ENCODE results near the gene ST8SIA4. TPM values are rescaled to one million over a fixed set of nuclear protein-coding genes. Genes with fewer than 3 reads are reported as not detected.

Gene ST8SIA4
- total and polyA plus RNA-seq, 7 donors: 0.27 to 2.5 (median 0.77) TPM

DNA sequence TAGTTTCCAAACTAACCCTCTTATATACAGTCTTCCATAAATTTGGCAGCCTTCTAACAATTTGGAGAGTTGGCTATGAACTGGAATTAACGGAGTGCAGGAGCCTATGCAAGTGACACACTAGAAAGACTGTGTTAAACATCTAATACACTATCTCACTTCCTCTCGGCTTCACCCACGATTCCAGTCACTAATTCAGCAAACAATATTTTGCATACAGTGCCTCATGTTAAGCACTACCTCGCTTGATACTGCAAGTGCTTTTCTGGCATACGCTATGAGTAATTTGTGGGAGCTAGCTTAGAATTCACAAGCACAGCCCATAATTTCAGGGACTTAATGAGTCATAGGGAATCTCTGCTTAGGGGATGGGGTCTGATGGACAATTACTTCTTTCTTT, 102.5 kb downstream of the ST8SIA4 start:
- Histone ChIP-seq H3K27me3 (ENCODE audit: insufficient read depth in 3 of 3, low read length in 2 of 3) (no peaks in the 10 kb centered on the region), H3K9me3 (no peaks in the 10 kb centered on the region), H3K4me3 (no peak overlapping the region), H3K27ac (no peak overlapping the region), H3K36me3 (ENCODE audit: insufficient read depth in 1 of 2, low read depth in 1 of 2) (no peaks in the 10 kb centered on the region), H3K4me1 (no peaks in the 10 kb centered on the region)
- 89 to 90% (median 90%) methylated on average over 5 of the region's 5 CpGs for WGBS, 3 donors
- no peak for ATAC-seq
- DNase-seq: no peak
- TF ChIP-seq, protein P1, sequence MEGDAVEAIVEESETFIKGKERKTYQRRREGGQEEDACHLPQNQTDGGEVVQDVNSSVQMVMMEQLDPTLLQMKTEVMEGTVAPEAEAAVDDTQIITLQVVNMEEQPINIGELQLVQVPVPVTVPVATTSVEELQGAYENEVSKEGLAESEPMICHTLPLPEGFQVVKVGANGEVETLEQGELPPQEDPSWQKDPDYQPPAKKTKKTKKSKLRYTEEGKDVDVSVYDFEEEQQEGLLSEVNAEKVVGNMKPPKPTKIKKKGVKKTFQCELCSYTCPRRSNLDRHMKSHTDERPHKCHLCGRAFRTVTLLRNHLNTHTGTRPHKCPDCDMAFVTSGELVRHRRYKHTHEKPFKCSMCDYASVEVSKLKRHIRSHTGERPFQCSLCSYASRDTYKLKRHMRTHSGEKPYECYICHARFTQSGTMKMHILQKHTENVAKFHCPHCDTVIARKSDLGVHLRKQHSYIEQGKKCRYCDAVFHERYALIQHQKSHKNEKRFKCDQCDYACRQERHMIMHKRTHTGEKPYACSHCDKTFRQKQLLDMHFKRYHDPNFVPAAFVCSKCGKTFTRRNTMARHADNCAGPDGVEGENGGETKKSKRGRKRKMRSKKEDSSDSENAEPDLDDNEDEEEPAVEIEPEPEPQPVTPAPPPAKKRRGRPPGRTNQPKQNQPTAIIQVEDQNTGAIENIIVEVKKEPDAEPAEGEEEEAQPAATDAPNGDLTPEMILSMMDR (IDR thresholded peaks at IDR 0.05): no peak
- intact Hi-C loops (cut with DNase I): no loop called here

DNA sequence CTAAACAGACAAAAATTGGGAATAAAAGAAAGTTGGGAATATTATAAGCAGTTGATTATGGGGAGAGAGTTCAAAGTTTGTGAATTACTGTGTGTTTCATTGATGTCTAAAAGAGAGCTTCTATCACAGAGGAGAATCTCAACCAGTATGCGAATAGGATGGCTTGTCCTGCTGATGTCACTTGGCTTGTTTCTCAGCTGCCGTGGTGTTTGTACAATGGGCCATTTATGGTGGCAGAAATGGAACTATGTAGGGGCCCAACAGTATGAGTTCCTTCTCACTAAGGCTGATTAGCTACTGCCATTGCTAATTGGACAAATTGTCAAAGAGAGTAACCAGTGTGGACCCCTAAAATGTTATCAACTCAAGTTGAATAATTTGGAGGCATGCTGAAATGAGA, 103.9 kb downstream of the ST8SIA4 start:
- DNase-seq (no peak), ATAC-seq (no peak)
- H3K36me3 ChIP-seq (ENCODE audit: insufficient read depth in 1 of 2, low read depth in 1 of 2): no peaks in the 10 kb centered on the region
- WGBS, 3 donors: 59 to 87% (median 84%) methylated on average over 2 of the region's 2 CpGs
- intact Hi-C loops (cut with DNase I): no loop called here
- no peaks in the 10 kb centered on the region for H3K9me3 ChIP-seq
- H3K27me3 ChIP-seq (ENCODE audit: insufficient read depth in 3 of 3, low read length in 2 of 3): no peaks in the 10 kb centered on the region
- no peak overlapping the region for H3K4me3 ChIP-seq
- H3K27ac ChIP-seq: no peak overlapping the region
- TF ChIP-seq, protein P1 (IDR thresholded peaks at IDR 0.05): no peak
- H3K4me1 ChIP-seq: no peaks in the 10 kb centered on the region

DNA sequence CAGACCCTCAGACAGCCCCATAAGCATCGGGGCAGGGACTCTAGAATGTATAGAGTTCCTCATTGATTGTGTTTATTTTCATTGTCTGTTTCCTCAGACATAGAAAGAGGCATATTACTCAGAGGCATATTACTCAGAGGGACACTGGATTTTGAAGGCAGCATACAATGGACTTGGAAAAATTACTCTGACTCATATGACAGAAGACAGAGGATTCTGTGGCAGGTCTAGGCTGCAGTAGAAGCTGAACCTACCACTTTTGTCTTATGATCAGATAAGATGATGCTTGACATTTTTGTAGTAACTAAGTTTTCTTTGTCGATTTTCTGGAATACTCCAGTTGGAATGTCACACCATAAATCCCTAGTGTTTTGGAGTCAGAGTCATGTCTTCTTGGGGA, 105.2 kb downstream of the ST8SIA4 start:
- intact Hi-C loops (cut with DNase I): no loop called here
- no peaks in the 10 kb centered on the region for H3K9me3 ChIP-seq
- no peaks in the 10 kb centered on the region for H3K36me3 ChIP-seq (ENCODE audit: insufficient read depth in 1 of 2, low read depth in 1 of 2)
- H3K4me1 ChIP-seq: no peaks in the 10 kb centered on the region
- ATAC-seq (no peak), DNase-seq (no peak)
- TF ChIP-seq, protein P1 (IDR thresholded peaks at IDR 0.05): no peak
- WGBS, 3 donors: 77 to 88% (median 84%) methylated on average over 2 of the region's 2 CpGs
- H3K4me3 ChIP-seq: no peak overlapping the region
- no peak overlapping the region for H3K27ac ChIP-seq
- H3K27me3 ChIP-seq (ENCODE audit: insufficient read depth in 3 of 3, low read length in 2 of 3): no peaks in the 10 kb centered on the region

DNA sequence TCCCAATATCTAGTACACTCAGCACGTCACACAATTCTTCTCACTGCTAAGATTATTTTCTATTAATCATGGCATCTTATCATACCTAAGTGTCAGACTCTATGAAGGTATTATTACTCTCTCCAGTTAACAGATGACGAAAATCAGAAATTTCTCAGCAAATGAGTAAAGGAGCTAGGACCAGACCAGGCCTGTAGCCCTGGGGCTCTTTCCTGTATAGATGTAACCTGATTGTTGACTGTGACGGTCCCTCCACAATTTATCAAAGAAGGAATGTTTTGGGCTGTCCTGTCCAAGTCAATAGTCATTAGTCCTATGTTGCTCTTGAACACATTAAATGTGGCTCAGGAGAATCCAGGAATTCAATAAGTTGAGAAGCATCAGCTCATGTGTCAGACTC, 106.2 kb downstream of the ST8SIA4 start:
- Histone ChIP-seq H3K4me1 (no peaks in the 10 kb centered on the region), H3K27me3 (ENCODE audit: insufficient read depth in 3 of 3, low read length in 2 of 3) (no peaks in the 10 kb centered on the region), H3K27ac (no peak overlapping the region), H3K4me3 (no peak overlapping the region), H3K9me3 (no peaks in the 10 kb centered on the region), H3K36me3 (ENCODE audit: insufficient read depth in 1 of 2, low read depth in 1 of 2) (no peaks in the 10 kb centered on the region)
- DNase-seq (no peak), ATAC-seq (no peak)
- intact Hi-C loops (cut with DNase I): no loop called here
- 84 to 89% (median 87%) methylated on average over 3 of the region's 3 CpGs for WGBS, 3 donors
- TF ChIP-seq, protein P1 (IDR thresholded peaks at IDR 0.05): no peak

DNA sequence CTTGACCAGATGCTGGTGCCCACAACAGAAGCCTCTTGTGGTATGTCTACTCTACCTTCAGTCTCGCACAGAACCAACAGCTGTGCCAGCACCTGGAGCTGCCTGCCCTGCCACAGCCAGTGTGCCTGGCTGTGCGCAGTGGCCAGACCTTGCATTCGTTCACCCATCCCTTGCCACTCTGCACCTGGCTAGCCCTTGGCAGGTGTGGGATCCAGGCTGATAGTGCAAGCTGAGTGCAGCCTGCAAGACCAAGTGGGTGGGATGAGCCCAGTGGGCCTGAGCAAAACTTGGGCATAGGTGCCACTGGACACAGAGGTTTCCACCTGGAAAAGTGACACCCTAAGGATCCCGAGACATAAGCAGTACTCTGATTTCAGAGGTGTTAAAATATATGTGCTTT, 108.2 kb downstream of the ST8SIA4 start:
- intact Hi-C loops (cut with DNase I): no loop called here
- H3K27me3 ChIP-seq (ENCODE audit: insufficient read depth in 3 of 3, low read length in 2 of 3): no peaks in the 10 kb centered on the region
- H3K9me3 ChIP-seq: no peaks in the 10 kb centered on the region
- WGBS, 3 donors: 92 to 97% (median 94%) methylated on average over 4 of the region's 4 CpGs
- no peak overlapping the region for H3K4me3 ChIP-seq
- TF ChIP-seq, protein P1 (IDR thresholded peaks at IDR 0.05): no peak
- no peak overlapping the region for H3K27ac ChIP-seq
- ATAC-seq: no peak
- no peak for DNase-seq
- H3K4me1 ChIP-seq: no peaks in the 10 kb centered on the region
- no peaks in the 10 kb centered on the region for H3K36me3 ChIP-seq (ENCODE audit: insufficient read depth in 1 of 2, low read depth in 1 of 2)

Data from psoas muscle (tissue), 8 donors.